Activated CD8-positive, alpha-beta memory T cell treated with anti-CD3 and anti-CD28 coated beads, Interleukin-2, amount 50 U/mL, for 24 hours (primary cell): ENCODE results near the gene CLIP4.

Experiments
- DNase-seq: peaks from one replicate; pipeline ENCODE4 v3.0.0-alpha.2; 2020; ENCODE audit errors: extremely low read depth

The CLIP4 gene

GRCh38 chr2:29189052-29189451 is 73.8 kb downstream of the CLIP4 start:
- DNase-seq = no peak

DNA sequence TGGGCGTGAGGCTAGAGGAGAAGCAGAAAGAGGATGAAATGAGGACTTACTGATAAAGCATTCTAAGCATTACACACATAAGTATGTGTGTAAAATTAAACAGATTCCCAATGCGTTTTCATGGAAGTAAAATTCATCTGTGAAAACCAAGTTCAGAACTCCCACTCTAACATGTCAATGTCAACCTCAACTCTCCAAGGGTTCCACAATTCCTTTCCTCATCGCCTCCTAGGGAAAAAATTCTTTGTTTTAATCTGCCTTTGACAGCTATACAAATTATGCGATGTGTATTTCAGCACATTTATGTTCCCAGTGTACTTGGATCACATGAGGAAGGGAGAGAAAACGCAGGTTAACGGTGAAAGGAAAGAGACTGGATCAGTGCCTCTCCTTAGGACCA is 76.6 kb downstream of the CLIP4 start:
- DNase-seq = no peak

- DNase-seq = no peak
These were observed 77.3 kb downstream of the CLIP4 start for GRCh38 chr2:29192526-29192925.

DNA sequence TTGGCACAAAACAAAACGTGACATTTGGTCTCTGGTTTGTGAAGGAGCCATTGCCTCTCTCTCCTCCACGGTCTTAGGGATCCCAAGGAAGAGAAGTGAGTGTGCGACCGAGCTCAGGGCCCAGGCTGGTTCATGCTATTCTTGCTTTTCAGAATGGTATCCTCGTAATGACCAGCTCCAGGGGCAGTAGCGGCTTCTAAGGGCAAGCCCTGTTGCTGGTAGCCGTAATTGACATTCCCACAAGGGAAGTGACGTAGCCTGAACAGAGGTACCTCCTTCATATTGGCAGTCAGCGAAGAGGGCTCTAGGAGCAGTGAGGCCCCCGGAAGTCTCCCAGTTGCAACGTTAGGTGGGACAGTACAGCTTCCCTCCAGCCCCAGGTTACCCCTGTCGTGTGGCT is 77.9 kb downstream of the CLIP4 start:
- no peak for DNase-seq

DNA sequence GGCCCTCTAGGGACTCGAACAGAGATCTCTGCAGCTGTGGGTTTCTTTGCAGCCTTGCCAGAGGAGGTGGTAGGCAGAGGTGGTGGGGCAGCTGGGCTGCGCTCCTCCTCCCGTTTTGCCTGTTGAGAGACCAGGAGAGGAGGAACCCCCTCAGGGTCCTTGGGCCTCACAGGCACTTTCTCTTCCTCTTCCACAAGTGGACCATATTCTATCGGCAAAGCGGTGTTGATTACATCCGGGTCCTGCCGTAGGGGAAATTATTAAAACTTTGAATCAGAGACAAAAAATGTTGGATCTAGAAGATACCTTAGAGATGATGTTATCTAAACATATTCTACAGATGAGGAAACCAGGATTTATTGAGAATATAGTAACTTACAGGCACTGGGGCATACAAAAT is 78.5 kb downstream of the CLIP4 start:
- no peak for DNase-seq

GRCh38 chr2:29195796-29196195 is 80.6 kb downstream of the CLIP4 start:
- DNase-seq = no peak

DNA sequence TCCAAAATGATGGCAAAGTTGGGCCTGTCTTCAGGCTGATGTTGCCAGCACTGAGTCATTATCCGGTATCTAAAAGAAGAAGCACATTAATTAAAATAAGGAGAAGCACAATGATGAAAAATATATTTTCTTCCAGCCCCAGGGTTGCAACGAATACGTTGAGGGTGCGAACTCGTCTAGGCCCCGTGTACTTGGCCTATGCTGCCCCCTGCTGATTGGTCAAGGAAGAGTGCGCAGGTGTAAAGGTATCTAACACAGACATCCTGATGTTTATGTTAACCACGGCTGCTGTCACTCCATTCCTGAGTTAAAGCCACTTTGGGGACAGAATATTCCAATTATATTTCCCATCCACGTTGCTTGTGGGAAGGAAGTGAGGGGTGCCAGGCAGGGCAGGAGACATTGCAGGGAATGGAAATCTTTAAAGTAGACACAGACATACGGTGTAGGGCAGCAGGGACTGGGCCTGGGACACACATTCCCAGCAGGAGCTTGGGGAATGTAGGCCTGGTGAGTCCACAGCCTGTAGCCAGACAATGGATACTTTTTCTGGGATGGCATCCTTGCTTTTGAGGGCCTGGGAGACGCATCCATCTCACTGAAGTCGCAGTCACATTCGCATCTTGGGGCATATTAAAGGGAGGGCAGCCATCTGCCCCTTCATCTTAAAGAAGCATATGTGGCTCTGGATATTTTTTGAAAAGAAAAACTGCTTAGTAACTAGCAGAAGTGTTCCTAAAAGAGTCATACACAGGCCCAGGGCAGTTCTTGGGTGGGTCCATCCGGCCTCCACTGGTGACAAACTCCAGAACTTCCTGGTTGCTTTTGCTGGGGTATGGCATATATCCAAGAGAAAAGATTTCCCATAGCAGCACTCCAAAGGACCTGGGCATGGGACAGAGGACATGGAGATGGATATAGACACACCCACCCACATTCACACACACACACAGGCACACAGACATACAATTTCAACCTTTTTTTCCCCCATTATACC is 81.9 kb downstream of the CLIP4 start:
- DNase-seq = peak; percentile 39

- no peak for DNase-seq
These were observed 86.8 kb downstream of the CLIP4 start for GRCh38 chr2:29201979-29202378.

- DNase-seq = no peak
These were observed 87.7 kb downstream of the CLIP4 start for GRCh38 chr2:29202819-29203495.

DNA sequence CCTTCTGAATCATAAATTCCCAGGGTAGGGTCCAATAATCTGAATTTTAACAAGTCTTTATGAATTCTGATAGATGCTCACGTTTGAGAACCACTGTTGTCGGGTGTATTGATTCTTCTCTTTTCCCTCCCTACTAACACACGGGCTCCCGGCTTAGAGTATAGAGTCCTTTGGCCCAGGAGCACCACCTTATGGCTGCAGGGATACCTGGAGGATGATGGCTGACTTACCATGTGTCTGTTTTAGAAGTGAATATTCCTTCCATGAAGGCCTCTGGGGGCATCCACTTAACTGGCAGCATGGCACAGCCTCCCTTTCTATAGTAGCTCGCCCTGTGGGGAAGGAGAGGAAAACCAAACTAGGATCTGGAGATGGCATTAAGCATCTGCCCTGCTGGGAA is 91.7 kb downstream of the CLIP4 start:
- no peak for DNase-seq

DNA sequence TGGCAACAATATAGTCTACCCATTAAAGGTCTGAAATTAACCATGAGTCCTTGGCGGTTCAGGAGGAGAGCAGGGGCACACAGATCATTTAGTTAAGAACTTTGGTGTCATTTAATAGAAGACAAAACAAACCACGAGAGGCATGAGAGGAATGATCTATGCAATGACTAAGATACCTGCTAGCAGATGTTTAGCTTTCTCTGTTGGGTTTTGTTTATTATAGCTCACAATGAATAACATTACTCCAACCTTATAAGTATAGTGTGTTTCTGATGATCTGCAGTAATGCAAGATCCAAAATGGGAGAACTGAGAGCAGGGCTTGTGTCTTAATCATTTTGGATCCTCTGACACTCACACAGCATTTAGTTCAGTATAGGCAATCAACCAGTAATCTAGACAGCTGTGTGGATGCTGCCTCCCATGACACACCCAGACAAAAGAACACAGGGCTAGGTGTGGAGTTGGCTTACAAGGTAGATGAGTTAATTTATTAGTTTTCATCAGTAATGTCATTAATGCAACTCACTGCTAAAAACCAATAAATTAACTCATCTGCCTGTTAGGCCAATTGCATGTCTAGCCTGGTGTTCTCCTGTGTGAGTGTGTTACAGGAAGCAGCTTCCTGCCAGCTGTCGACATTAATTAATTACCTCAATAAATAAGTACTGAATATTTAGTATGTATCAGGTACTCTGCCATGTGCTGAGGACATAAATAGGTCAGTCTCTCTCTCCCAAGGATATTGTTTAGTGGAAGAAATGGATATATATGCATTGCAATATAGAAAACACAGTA is 92.3 kb downstream of the CLIP4 start:
- DNase-seq = no peak

GRCh38 chr2:29209551-29209950 is 94.3 kb downstream of the CLIP4 start:
- no peak for DNase-seq

GRCh38 chr2:29212009-29212408 is 96.8 kb downstream of the CLIP4 start:
- DNase-seq = no peak

DNA sequence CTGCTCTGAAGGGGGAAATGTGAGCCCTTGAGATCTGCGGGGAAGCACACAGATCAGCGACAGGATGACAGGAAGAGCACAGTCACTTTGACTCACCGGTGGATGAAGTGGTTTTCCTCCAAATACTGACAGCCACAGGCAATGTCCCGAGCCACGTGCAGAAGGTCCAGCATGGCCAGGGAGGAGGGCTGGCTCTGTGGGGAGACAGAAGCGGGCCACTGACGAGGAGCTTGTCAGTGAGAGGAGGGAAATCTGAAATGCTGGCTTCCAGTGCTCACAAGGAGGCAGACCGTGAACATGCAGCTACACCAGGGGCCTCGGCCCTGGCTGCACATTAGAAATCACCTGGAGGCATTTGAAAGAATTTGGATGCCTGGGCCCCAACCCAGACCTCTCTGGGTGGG is 98.7 kb downstream of the CLIP4 start:
- no peak for DNase-seq

DNA sequence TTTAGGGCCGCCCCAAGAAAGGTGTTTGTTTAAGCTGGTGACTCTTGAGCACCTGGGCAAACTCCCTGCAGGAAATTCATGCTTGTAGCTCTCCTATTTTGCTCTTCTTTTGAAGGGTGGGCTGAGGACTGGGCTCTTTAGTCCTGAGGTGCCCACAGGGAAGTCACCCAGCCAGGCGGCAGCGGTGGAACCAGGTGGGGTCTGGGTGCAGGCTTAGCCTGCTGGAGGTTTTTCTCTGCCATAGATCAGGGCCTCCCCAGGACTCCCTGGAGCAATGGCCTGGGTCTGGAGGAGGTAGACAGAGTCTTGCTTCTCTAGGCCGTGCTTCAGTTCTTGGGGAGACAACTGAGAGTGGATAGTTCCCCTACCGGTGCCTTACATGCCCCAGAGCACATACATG is 99.9 kb downstream of the CLIP4 start:
- no peak for DNase-seq

GRCh38 chr2:29215739-29216608 is 100.8 kb downstream of the CLIP4 start:
- DNase-seq = no peak

DNA sequence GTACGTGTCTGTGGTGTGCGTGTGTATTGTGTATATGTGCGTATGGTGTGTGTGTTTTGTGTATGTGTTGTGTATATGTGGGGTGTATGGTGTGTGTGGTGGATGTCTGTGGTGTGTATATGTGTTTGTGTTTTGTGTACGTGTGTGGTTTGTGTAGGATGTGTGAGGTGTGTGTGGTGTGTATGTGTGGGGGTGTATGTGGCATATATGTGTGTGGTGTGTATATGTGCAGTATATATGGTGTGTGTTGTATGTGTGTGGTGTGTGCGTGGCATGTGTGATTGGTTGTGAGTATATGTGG is 101.3 kb downstream of the CLIP4 start:
- no peak for DNase-seq

DNA sequence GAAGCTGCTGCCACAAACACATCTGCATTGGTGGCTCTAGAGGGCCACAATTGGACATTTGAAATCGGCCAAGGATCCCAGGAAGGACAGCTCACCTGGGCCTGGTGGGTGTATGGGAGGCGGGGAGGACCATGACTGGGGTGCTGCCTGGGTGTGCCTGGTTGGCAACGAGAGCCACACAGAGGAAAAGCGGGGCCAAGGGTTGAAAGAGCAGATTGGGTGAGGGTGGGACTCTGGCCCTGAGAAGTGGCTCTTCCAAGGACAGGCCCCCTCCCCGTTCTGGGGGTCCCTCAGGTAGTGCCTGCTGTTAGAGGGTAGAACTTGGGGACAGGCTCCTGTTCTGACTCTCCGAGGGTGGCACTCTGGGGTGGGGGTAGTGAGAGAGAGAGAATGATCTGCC is 102.9 kb downstream of the CLIP4 start:
- DNase-seq = no peak

DNA sequence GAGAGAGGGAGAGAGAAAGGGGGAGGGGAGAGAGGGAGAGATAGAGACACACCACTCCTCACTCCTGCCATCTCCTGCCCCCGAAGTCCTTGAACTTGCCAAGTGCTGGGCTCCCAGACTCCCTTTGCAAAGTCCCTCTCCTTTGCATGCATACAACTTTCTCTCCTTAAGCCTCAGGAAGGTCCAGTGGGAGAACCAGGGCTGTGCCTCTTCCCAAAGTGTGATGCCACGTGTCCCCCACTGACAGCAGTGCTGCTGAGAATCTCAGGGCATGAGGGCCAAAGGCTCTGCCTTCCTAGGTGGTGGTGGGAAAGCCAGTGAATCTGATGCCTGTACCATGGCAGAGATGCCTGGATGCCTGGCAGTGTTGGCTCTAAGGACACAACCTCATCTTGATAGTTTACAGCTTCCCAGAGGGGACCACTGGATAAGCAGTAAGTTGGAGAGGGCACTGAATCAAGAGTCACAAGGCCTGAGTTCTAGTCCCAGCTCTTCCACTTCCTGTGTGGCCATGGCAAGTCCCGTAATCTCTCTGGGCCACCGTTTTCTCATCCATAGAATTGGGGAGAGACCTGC is 103.4 kb downstream of the CLIP4 start:
- DNase-seq = no peak

GRCh38 chr2:29219374-29219773 is 104.2 kb downstream of the CLIP4 start:
- no peak for DNase-seq
